GM18907 (cell line): ENCODE measurements around the gene CYP2A7.
"Not testable (repeated sequence)": the region's sequence is repeated elsewhere in the genome, so short reads cannot be mapped to it uniquely, and the experiment has no call there.

Experiments used
- ATAC-seq: cut with Tn5 transposase; IDR thresholded peaks from one replicate; pipeline ENCODE4 v1.9.1; 2021; ENCODE audit warnings: mild to moderate bottlenecking, moderate library complexity; ENCODE audit not compliant: unreplicated experiment

The CYP2A7 gene

DNA sequence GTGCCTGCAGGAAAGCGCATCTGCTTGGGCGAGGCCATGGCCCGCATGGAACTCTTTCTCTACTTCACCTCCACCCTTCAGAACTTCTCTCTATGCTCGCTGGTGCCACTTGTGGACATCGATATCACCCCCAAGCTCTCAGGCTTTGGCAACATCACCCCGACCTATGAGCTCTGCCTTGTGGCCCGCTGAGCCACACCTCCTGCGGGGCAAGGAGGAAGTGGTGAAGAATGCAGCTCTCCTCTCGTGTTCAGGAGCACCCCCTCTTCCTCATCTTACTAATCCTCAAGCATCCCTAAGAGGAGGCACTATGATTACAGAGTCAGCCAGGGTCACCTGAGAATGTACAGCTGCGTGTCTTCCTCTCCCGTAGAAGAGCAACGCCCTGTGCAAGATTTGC, 17.9 kb upstream of the CYP2A7 start:
- ATAC-seq = not testable (repeated sequence)

DNA sequence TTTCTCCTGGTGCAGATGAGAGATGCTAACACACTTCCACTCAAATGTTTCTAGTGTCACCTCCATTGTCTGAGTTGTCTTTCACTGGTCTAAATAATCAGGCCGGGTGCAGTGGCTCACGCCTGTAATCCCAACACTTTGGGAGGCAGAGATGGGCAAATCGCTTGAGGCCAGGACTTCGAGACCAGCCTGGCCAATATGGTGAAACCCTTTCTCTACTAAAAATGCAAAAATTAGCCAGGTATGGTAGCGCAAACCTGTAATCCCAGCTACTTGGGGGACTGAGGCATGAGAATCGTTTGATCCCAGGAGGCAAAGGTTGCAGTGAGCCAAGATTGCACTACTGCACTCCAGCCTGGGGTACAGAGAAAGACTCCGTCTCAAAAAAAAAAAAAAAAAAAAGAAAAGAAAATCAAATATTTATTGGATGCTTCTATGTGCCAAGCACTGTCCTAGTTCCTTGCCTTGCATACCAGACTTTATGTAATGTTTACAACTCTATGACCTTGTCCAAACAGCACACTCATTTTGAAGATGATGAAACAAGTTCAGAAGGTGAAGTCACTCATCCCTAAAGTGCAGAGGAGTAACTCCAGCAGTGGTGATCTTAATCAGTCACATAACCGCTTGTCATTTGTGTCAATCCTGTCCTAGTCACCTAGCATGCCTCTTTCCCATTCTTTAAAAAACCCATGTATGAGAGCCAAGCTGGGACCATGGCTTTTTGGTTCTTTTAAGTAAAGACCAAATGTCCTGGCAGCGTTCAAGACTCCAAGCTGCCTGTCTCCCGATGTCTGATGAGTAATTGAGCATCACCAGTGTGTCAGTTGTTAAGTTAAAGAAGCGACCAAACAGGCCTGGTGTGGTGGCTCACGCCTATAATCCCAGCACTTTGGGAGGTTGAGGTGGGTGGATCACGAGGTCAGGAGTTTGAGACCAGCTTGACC, 15.1 kb upstream of the CYP2A7 start:
- ATAC-seq = not testable (repeated sequence)

DNA sequence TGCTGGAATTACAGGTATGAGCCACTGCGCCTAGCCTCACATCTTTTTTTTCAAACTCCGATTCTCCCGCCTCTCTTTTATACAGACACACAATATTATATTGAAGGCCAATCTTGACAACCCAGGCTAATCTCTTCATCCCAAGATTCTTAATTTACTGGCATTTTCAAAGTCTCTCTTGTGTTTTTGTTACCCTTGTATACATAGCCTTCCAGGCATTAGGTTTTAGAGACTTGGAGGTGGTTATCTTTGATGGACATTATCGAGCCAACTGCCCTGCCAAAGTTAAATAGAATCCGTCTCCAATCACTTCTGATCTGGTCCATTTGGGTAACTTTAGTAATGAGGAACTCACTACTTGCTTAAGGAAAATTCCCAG, 14.4 kb upstream of the CYP2A7 start:
- ATAC-seq = no peak

- no peak for ATAC-seq
These were observed 11.1 kb upstream of the CYP2A7 start for GRCh38 chr19:40893112-40893511.

- no peak for ATAC-seq
These were observed 7.3 kb upstream of the CYP2A7 start for GRCh38 chr19:40889366-40889765.

DNA sequence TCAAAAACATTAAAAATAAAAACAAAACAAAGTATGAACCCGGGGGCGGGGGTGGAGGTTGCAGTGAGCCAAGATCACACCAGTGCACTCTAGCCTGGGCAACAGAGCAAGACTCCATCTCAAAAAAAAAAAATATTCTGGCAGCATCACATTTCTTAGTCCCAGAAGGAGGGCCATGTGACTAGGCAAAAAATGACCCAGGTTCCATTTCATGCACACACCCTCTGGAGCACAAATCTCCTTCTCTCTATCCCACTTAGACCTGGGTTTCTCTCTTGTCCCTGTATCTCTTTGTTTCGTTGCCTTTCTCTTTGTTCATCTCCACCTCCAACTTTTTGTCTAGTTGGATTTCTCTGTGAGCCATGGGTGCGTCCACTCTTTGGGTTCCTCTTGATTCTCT, 6.2 kb upstream of the CYP2A7 start:
- no peak for ATAC-seq

GRCh38 chr19:40884187-40884931, 2.3 kb upstream of the CYP2A7 start:
- ATAC-seq = not testable (repeated sequence)

- ATAC-seq = not testable (repeated sequence)
These were observed 2.7 kb downstream of the CYP2A7 start for GRCh38 chr19:40879349-40879748.

DNA sequence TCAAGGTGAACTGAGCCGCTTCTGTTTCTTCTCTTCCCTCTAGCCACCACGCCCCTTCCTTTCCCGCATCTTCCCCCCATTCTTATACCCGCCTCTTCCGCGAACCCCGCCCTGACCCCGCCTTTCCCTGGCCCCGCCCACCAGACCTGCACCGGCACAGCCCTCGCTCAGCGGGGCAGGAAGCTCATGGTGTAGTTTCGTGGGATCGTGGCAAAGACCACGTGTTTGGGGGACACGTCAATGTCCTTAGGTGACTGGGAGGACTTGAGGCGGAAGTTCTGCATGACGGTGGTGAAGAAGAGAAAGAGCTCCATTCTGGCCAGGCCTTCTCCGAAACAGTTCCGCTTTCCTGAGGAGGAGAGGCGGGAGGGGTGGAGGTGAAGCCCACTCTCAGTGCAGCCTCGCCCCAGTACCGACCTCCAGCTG, 6.5 kb downstream of the CYP2A7 start:
- ATAC-seq = not testable (repeated sequence)

DNA sequence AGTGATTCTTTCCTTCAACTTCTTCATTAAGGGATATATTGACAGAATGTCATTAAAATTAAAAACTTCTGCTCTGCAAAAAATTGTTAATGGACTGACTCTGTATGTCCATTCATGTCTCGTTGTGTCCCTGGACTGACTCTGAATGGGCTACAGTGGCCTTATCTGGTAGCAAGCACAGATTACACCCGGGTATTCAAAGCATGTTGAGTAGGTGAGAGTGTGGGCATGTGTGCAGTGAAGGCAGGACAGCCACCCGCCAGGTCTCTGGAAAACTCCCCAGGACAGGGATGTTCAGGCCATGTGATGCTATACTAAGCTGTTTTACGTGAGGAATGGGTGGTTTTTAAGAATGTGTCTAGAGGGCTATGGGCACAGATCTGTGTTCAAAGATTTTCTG, 7.2 kb downstream of the CYP2A7 start:
- ATAC-seq = not testable (repeated sequence)

- ATAC-seq = not testable (repeated sequence)
These were observed 8.2 kb downstream of the CYP2A7 start for GRCh38 chr19:40873873-40874272.

GRCh38 chr19:40872209-40872608, 9.8 kb downstream of the CYP2A7 start:
- ATAC-seq = no peak

- no peak for ATAC-seq
These were observed 14.3 kb downstream of the CYP2A7 start for GRCh38 chr19:40867701-40868100.

DNA sequence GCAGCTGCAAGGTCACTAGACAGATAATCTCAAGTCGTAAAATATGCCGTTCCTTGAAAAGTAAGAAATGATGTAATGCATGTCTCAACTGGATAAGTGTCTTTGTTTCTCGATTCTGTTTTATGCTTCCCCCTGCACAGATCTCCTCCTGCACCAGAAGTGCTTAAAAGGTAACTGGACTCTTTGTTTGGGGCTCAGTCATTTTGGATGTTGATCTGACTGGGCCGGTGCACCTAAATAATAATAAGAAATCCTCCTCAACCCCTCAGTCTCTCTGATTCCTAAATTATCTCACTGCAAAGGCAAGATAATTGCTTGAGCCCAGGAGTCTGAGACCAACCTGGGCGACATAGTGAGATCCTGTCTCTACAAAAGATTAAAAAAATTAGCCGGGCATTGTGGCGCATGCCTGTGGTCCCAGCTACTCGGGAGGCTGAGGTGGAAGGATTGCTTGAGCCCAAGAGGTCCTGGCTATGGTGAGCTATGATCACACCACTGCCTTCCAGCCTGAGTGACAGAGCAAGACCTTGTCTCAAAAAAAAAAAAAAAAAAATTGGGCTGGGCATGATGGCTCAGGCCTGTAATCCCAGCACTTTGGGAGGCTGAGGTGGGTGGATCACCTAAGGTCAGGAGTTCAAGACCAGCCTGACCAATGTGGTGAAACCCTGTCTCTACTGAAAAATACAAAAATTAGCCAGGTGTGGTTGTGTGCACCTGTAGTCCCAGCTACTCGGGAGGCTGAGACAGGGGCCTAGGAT, 17.1 kb downstream of the CYP2A7 start:
- not testable (repeated sequence) for ATAC-seq

- ATAC-seq = no peak
These were observed 19.2 kb downstream of the CYP2A7 start for GRCh38 chr19:40862785-40863184.

DNA sequence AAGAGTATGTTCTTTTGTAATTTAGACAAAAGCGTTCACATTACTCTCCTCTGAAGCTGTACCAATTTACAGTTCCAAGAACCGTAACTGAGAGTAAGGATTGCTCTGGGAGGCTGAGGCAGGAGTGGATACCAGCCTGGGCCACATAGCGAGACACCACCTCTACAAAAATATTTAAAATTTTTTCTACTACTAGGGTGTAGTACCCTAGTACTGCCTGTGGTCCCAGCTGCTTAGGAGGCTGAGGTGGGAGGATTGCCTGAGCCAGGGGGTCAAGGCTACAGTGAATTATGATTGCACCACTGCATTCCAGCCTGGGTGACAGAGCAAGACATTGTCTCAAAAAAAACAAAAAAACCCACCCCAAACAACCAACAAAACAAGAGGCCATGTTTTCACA, 19.7 kb downstream of the CYP2A7 start:
- ATAC-seq = no peak

GRCh38 chr19:40858109-40858508, 23.9 kb downstream of the CYP2A7 start:
- no peak for ATAC-seq

- not testable (repeated sequence) for ATAC-seq
These were observed 29.4 kb downstream of the CYP2A7 start for GRCh38 chr19:40852467-40853152.

DNA sequence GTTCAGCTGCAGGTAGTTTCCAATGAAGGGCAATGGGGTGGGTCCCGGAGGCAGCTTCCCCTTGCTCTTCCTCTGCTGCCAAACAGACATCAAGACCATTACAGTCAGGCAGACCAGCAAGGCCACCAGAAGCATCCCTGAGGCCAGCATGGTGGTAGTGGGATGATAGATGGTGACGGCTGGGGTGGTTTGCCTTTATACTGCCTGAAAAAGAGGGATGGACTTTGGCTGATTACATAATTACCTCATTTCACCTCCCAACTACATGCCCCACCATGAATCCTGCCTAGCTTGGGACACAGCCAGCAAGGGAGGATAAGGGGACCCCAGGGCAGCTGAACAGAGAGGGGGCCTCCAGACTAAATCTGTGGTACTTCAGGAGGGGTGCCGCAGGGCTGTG, 31.8 kb downstream of the CYP2A7 start, which contains the start of gene CYP2A6:
Gene CYP2A6 (minus strand): TSS at position 171 of the 400 bp plus-strand sequence. CDS start 21 bp downstream, at position 150.
- ATAC-seq = not testable (repeated sequence)

- ATAC-seq = not testable (repeated sequence)
These were observed 35.3 kb downstream of the CYP2A7 start for GRCh38 chr19:40846722-40847121.
